Suprapubic skin (tissue), 4 donors: ENCODE data around the gene VPS39. TPM values are rescaled to one million over a fixed set of nuclear protein-coding genes. Genes with fewer than 3 reads are reported as not detected.

Source experiments
- DNase-seq, 2 donors: peaks; one replicate each; pipeline ENCODE4 v3.0.0-alpha.2; 2019; ENCODE audit warnings: low spot score in 2 of 2
- H3K27ac ChIP-seq: fragments of 200-600 bp; sonication (generic); one replicate; pipeline ENCODE4 v1.5.1; 2019
- H3K27me3 ChIP-seq: fragments of 200-600 bp; sonication (generic); one replicate; pipeline ENCODE4 v1.5.1; 2019
- H3K36me3 ChIP-seq: fragments of 200-600 bp; sonication (generic); one replicate; pipeline ENCODE4 v1.5.1; 2019
- H3K4me1 ChIP-seq: fragments of 200-600 bp; sonication (generic); one replicate; pipeline ENCODE4 v1.5.1; 2019
- H3K4me3 ChIP-seq: fragments of 200-600 bp; sonication (generic); one replicate; pipeline ENCODE4 v1.5.1; 2019; ENCODE audit warnings: mild to moderate bottlenecking
- H3K9me3 ChIP-seq: fragments of 200-600 bp; sonication (generic); one replicate; pipeline ENCODE4 v1.5.1; 2019
- CTCF ChIP-seq, 2 donors: fragments of 200-600 bp in 1 of 2; fragments of 450-650 bp in 1 of 2; sonication (generic) in 1 of 2; IDR thresholded peaks; one replicate each; pipeline ENCODE4 v1.5.1; 2016 to 2019; ENCODE audit warnings: antibody characterized with exemption in 2 of 2, mild to moderate bottlenecking in 1 of 2, moderate library complexity in 1 of 2
- EP300 ChIP-seq: sonication (generic); formaldehyde crosslinking; IDR thresholded peaks from one replicate; pipeline ENCODE4 v1.6.1; 2017; ENCODE audit warnings: antibody characterized with exemption
- POLR2A ChIP-seq, 2 donors: fragments of 450-650 bp; IDR thresholded peaks; one replicate each; pipeline ENCODE4 v1.6.1; 2017; ENCODE audit warnings: antibody characterized with exemption in 2 of 2, mild to moderate bottlenecking in 2 of 2, moderate library complexity in 2 of 2
- POLR2AphosphoS5 ChIP-seq, 3 donors: sonication (generic); formaldehyde crosslinking; IDR thresholded peaks; one replicate each; pipeline ENCODE4 v1.6.1; 2017; ENCODE audit warnings: antibody characterized with exemption in 3 of 3
- whole genome bisulfite sequencing: methylation state at CpG from one replicate; pipeline ENCODE4 v1.1.5; 2018; 5-methylcytosine and 5-hydroxymethylcytosine counted together
- total RNA-seq, 4 donors: library from RNA; depleted of rRNA; stranded (reverse); fragments of >200 nt; gene quantifications; one replicate each; pipeline ENCODE4 v1.1.0, GENCODE V29; 2016

VPS39 gene
- total RNA-seq, 4 donors from 2014 or later: 44.9 to 158 (median 74.4) TPM

GRCh38 chr15:42191610-42192346, 16.3 kb downstream of the VPS39 start:
- Histone ChIP-seq H3K4me1 (no peaks in the 10 kb centered on the region), H3K36me3 (peaks cover 56% of the 10 kb centered on the region), H3K9me3 (no peaks in the 10 kb centered on the region), H3K27me3 (no peaks in the 10 kb centered on the region), H3K4me3 (no peak overlapping the region), H3K27ac (no peak overlapping the region)
- TF ChIP-seq POLR2A (IDR thresholded peaks at IDR 0.05): no peak
- no peak for TF ChIP-seq POLR2AphosphoS5 (IDR thresholded peaks at IDR 0.05)
- no peak for TF ChIP-seq CTCF (IDR thresholded peaks at IDR 0.05)
- no peak for TF ChIP-seq EP300
- DNase-seq: no peak
- WGBS: 75% methylated on average over 8 of the region's 8 CpGs

GRCh38 chr15:42190370-42190769, 17.7 kb downstream of the VPS39 start:
- Histone ChIP-seq H3K36me3 (peaks cover 69% of the 10 kb centered on the region), H3K4me1 (no peaks in the 10 kb centered on the region), H3K9me3 (no peaks in the 10 kb centered on the region), H3K27me3 (no peaks in the 10 kb centered on the region), H3K4me3 (no peak overlapping the region), H3K27ac (no peak overlapping the region)
- no peak for DNase-seq
- TF ChIP-seq EP300 (no peak), CTCF (IDR thresholded peaks at IDR 0.05) (no peak), POLR2A (IDR thresholded peaks at IDR 0.05) (no peak), POLR2AphosphoS5 (IDR thresholded peaks at IDR 0.05) (no peak)
- WGBS: 97% methylated on average over 2 of the region's 2 CpGs

- H3K4me3 ChIP-seq: no peak overlapping the region
- TF ChIP-seq CTCF (IDR thresholded peaks at IDR 0.05): no peak
- WGBS: 86% methylated on average over 1 of the region's 1 CpG
- H3K36me3 ChIP-seq: peaks cover 93% of the 10 kb centered on the region
- H3K4me1 ChIP-seq: no peaks in the 10 kb centered on the region
- no peaks in the 10 kb centered on the region for H3K27me3 ChIP-seq
- H3K9me3 ChIP-seq: no peaks in the 10 kb centered on the region
- no peak overlapping the region for H3K27ac ChIP-seq
- DNase-seq: no peak
These were observed 22.3 kb downstream of the VPS39 start for GRCh38 chr15:42185801-42186200.

- 86% methylated on average over 4 of the region's 4 CpGs for WGBS
- Histone ChIP-seq H3K9me3 (no peaks in the 10 kb centered on the region), H3K27ac (no peak overlapping the region), H3K36me3 (peaks cover 93% of the 10 kb centered on the region), H3K4me1 (no peaks in the 10 kb centered on the region), H3K27me3 (no peaks in the 10 kb centered on the region), H3K4me3 (no peak overlapping the region)
- TF ChIP-seq CTCF (IDR thresholded peaks at IDR 0.05): no peak
- TF ChIP-seq POLR2AphosphoS5 (IDR thresholded peaks at IDR 0.05): no peak
- no peak for TF ChIP-seq POLR2A (IDR thresholded peaks at IDR 0.05)
- TF ChIP-seq EP300: no peak
- DNase-seq: no peak
These were observed 23.4 kb downstream of the VPS39 start for GRCh38 chr15:42184736-42185135.

- no peak for DNase-seq
- TF ChIP-seq CTCF (IDR thresholded peaks at IDR 0.05): no peak
These were observed 23.8 kb downstream of the VPS39 start for GRCh38 chr15:42184296-42184695.

More at GRCh38 chr15:42184296-42184695, 23.8 kb downstream of the VPS39 start:
- no peaks in the 10 kb centered on the region for H3K27me3 ChIP-seq
- H3K27ac ChIP-seq: no peak overlapping the region
- H3K36me3 ChIP-seq: peaks cover 93% of the 10 kb centered on the region
- H3K9me3 ChIP-seq: no peaks in the 10 kb centered on the region
- H3K4me1 ChIP-seq: no peaks in the 10 kb centered on the region
- WGBS: 73% methylated on average over 5 of the region's 5 CpGs
- no peak overlapping the region for H3K4me3 ChIP-seq
